NT2/D1 (cell line): ENCODE results near the gene NT5C1B.

Experiments
- SUZ12 ChIP-seq: IDR thresholded peaks from 2 replicates; pipeline ENCODE4 v1.6.1; 2011; ENCODE audit not compliant: insufficient read length, insufficient read depth; ENCODE audit errors: extremely low read depth
- YY1 ChIP-seq: IDR thresholded peaks from 2 replicates; pipeline ENCODE4 v1.6.1; 2011; ENCODE audit not compliant: insufficient read length, insufficient read depth
- ZNF274 ChIP-seq: IDR thresholded peaks from 2 replicates; pipeline ENCODE4 v1.6.1; 2011; ENCODE audit warnings: mild to moderate bottlenecking, low read depth, low read length

- TF ChIP-seq YY1 (no peak), ZNF274 (no peak), SUZ12 (no peak)
Observed at GRCh38 chr2:18552351-18553077, 36.9 kb downstream of the NT5C1B start.
